Endothelial cell of umbilical vein (primary cell): Measurements from ENCODE around the gene PKD2. TPM values are rescaled to one million over a fixed set of nuclear protein-coding genes. Genes with fewer than 3 reads are reported as not detected.

ENCODE experiments used
- BruUV-seq: library from RNA; stranded (reverse); fragments of 400-500 nt; replicated peaks from 2 replicates; lab custom pipeline; 2021; lab: Mats Ljungman, UMichigan
- CTCF ChIA-PET: fragments of 300-600, 350-600 bp; sonication (Branson Sonifier 250); formaldehyde crosslinking; loops from one replicate; lab custom pipeline; 2021; ENCODE audit warnings: antibody characterized with exemption, inconsistent platforms; lab: Charles Lee
- POLR2A ChIA-PET: fragments of 300-600, 350-600 bp; sonication (Branson Sonifier 250); formaldehyde crosslinking; loops from one replicate; lab custom pipeline; 2021; ENCODE audit warnings: antibody characterized with exemption, inconsistent platforms; lab: Charles Lee
- DNase-seq: peaks from one replicate; pipeline ENCODE4 v3.0.0-alpha.2; 2011; ENCODE audit warnings: low read depth, low spot score
- FAIRE-seq: peaks from 2 replicates; lab custom pipeline; 2011; peaks lifted over from hg19 to GRCh38; lab: Jason Lieb, UNC
- H2AFZ ChIP-seq: 2 replicates; pipeline ENCODE4 v1.6.0; 2012; ENCODE audit warnings: low read depth, low read length, control low read depth, inconsistent platforms
- H3K27ac ChIP-seq: 2 replicates; pipeline ENCODE4 v1.5.1; 2011; ENCODE audit warnings: low read depth, mild to moderate bottlenecking, control low read depth, low read length, moderate library complexity; ENCODE audit not compliant: insufficient read depth
- H3K27me3 ChIP-seq, 2 experiments: 2 replicates each; pipeline versions ENCODE4 v1.6.0 to v1.6.1; 2011; ENCODE audit warnings: low read length in 2 of 2, mixed read lengths in 1 of 2; ENCODE audit not compliant: control insufficient read depth in 2 of 2, insufficient read depth in 2 of 2
- H3K36me3 ChIP-seq, 2 experiments: 2 replicates in 1 of 2; 3 replicates in 1 of 2; pipeline ENCODE4 v1.5.1; 2011; ENCODE audit warnings: low read length in 2 of 2, mild to moderate bottlenecking in 1 of 2, moderate library complexity in 1 of 2; ENCODE audit not compliant: control insufficient read depth in 2 of 2, insufficient read depth in 2 of 2; ENCODE audit errors: extremely low read depth in 1 of 2
- H3K4me1 ChIP-seq: 3 replicates; pipeline ENCODE4 v1.5.1; 2011; ENCODE audit warnings: mild to moderate bottlenecking, low read length; ENCODE audit not compliant: control insufficient read depth, insufficient read depth; ENCODE audit errors: extremely low read depth
- H3K4me2 ChIP-seq: 2 replicates; pipeline ENCODE4 v1.6.1; 2011; ENCODE audit warnings: low read length, control low read depth, mixed read lengths; ENCODE audit not compliant: insufficient read depth
- H3K4me3 ChIP-seq, 3 experiments: fragments of 200-600 bp in 1 of 3; sonication (generic), shearing (Covaris generic) in 1 of 3; replicated peaks in 1 of 3; 2 replicates each; pipeline ENCODE4 v1.5.1; 2011 to 2016; ENCODE audit warnings: control low read depth in 3 of 3, low read length in 3 of 3, mild to moderate bottlenecking in 2 of 3, inconsistent platforms in 1 of 3, low read depth in 1 of 3, moderate library complexity in 1 of 3; ENCODE audit not compliant: insufficient read depth in 1 of 3
- H3K79me2 ChIP-seq: 2 replicates; pipeline ENCODE4 v1.6.0; 2012; ENCODE audit warnings: low read length, inconsistent platforms; ENCODE audit not compliant: control insufficient read depth, insufficient read depth
- H3K9ac ChIP-seq: replicated peaks from 2 replicates; pipeline ENCODE3; 2011; ENCODE audit warnings: low read length, control low read depth; ENCODE audit not compliant: insufficient read depth; ENCODE audit errors: extremely low read depth
- H3K9me1 ChIP-seq: replicated peaks from 3 replicates; pipeline ENCODE4 v1.6.0; 2011; ENCODE audit warnings: mild to moderate bottlenecking, low read length; ENCODE audit not compliant: control insufficient read depth, insufficient read depth; ENCODE audit errors: extremely low read depth
- H3K9me3 ChIP-seq: replicated peaks from 2 replicates; pipeline ENCODE4 v1.5.1; 2012; ENCODE audit warnings: low read length, inconsistent platforms; ENCODE audit not compliant: control insufficient read depth, insufficient read depth
- H4K20me1 ChIP-seq: replicated peaks from 2 replicates; pipeline ENCODE3; 2011; ENCODE audit warnings: mild to moderate bottlenecking, low read length; ENCODE audit not compliant: control insufficient read depth, insufficient read depth; ENCODE audit errors: extremely low read depth
- GATA2 ChIP-seq: IDR thresholded peaks from 2 replicates; pipeline ENCODE4 v1.7.0; 2011; ENCODE audit warnings: low read depth, mild to moderate bottlenecking, moderate library complexity, mixed read lengths, low read length; ENCODE audit not compliant: insufficient read length, insufficient read depth
- MYC ChIP-seq: IDR thresholded peaks from one replicate; pipeline ENCODE4 v1.6.1; 2011; ENCODE audit warnings: mild to moderate bottlenecking, low read depth, low read length
- POLR2A ChIP-seq: IDR thresholded peaks from 2 replicates; pipeline ENCODE4 v1.6.1; 2012; ENCODE audit warnings: low read depth, mild to moderate bottlenecking, control low read depth, low read length
- dilution Hi-C: fragments of 300-500 bp; cut with MboI; formaldehyde crosslinking; loops from one replicate; pipeline ENCODE4 v1.15.0; 2019; ENCODE audit warnings: low sequenced_read_pairs; ENCODE audit not compliant: extremely low pct_ligation_motif_present
- intact Hi-C: fragments of 100-400 bp; cut with micrococcal nuclease; formaldehyde crosslinking; loops from one replicate; pipeline ENCODE4 v1.10.0; 2022
- polyA plus RNA-seq, 4 experiments: library from polyadenylated mRNA; depleted of rRNA in 3 of 4; stranded (reverse) in 3 of 4; unstranded in 1 of 4; fragments of >200 nt; gene quantifications; 2 replicates each; pipeline versions ENCODE4 v1.2.1 to v1.2.3, GENCODE V29; 2011 to 2012; ENCODE audit warnings: missing spikeins in 1 of 4
- total RNA-seq: library from RNA; stranded (reverse); gene quantifications from 2 replicates; pipeline ENCODE4 v1.2.3, GENCODE V29; 2021

The PKD2 gene
- total and polyA plus RNA-seq, 2 donors (not counting 3 experiments of a cell fraction or from before 2014, with no cell fraction given): 23.1 to 27.0 TPM

DNA sequence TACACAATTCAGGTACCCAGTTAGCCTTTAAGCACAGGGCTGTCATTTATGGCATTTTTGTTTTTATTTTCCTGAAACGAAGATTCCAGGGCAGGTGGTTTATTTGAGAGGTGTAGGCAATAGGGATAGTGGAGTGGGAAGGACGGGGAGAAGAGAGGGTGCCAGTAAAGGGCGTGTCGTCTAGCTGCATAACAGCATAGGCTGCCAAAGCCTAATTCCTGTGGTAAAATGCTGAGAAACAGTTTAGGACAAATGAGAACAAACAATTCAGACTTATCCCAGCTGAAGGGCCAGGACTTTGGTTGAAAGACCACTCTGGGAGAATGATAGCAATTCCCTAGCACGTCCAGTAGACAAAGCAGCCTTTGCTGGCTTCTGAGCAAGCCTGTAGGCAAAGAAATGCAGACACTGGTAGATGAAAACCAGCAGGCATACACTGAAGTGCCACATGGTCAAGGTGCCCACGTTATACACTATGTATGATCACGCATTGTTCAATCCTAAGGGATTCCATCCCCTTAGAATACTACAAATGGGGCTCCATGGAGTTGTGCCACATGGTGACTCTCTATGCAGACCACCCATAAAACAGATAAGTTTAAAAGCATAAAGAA lies 70.6 kb downstream of the PKD2 start:
- Histone ChIP-seq H3K4me2 (no peak overlapping the region), H2AFZ (no peak overlapping the region), H3K9ac (no peak overlapping the region), H3K4me1 (no peaks in the 10 kb centered on the region), H3K36me3 (peaks cover 11% of the 10 kb centered on the region in 2 experiments), H4K20me1 (no peaks in the 10 kb centered on the region), H3K27me3 (no peaks in the 10 kb centered on the region), H3K9me1 (no peaks in the 10 kb centered on the region), H3K9me3 (no peaks in the 10 kb centered on the region), H3K4me3 (no peak overlapping the region), H3K79me2 (no peaks in the 10 kb centered on the region), H3K27ac (no peak overlapping the region)
- intact Hi-C loops (no loop called here), dilution Hi-C loops (no loop called here)
- BruUV-seq: no TSS peak
- POLR2A ChIA-PET: no interaction called here
- DNase-seq: no peak
- no peak for FAIRE-seq
- TF ChIP-seq POLR2A (no peak), MYC (no peak)
- CTCF ChIA-PET: interaction anchor here (1.6 kb wide), 1 partner anchor 30 kb away, joined by 3 read pairs; no protein-coding TSS in a partner anchor

DNA sequence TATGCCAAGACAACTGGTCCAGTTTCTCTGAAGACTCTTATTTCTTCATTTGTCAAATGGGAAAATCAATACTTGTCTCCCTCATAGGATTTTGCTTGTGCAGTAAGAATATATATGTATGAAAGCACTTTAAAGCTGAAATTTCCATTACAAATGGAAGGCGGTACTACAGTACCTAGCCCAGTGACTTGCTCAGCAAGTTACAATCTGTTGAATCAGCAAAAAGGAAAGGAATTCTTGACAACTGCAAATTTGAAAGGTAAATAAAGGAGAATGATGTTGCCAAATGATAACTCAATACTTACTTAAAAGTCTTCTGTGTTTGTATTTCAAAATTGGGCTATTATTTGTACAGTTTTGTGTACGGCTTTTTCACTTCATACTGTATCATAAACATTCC lies 71.1 kb downstream of the PKD2 start:
- dilution Hi-C loops (no loop called here), intact Hi-C loops (no loop called here)
- Histone ChIP-seq H3K27ac (no peak overlapping the region), H3K4me2 (no peak overlapping the region), H3K36me3 (peaks cover 11% of the 10 kb centered on the region in 2 experiments), H3K79me2 (no peaks in the 10 kb centered on the region), H3K9ac (no peak overlapping the region), H3K4me3 (no peak overlapping the region), H3K27me3 (no peaks in the 10 kb centered on the region), H3K9me1 (no peaks in the 10 kb centered on the region), H3K4me1 (no peaks in the 10 kb centered on the region), H4K20me1 (no peaks in the 10 kb centered on the region), H2AFZ (no peak overlapping the region), H3K9me3 (no peaks in the 10 kb centered on the region)
- no TSS peak for BruUV-seq
- ChIA-PET CTCF (no interaction called here), POLR2A (no interaction called here)
- DNase-seq: no peak
- TF ChIP-seq POLR2A (no peak), GATA2 (no peak)
- FAIRE-seq: no peak
